Fibroblast of lung (primary cell): ENCODE results near the gene STX8. TPM values are rescaled to one million over a fixed set of nuclear protein-coding genes. Genes with fewer than 3 reads are reported as not detected.

Experiments
- DNase-seq, 2 donors: peaks; one replicate each; pipeline versions ENCODE4 v3.0.0 to v3.0.0-alpha.2; 2010; ENCODE audit warnings: low read depth in 2 of 2
- H2AFZ ChIP-seq: 2 replicates; pipeline ENCODE4 v1.5.1; 2012; ENCODE audit warnings: low read length, control low read depth, inconsistent platforms
- H3K27ac ChIP-seq: 2 replicates; pipeline ENCODE4 v1.5.1; 2011; ENCODE audit warnings: low read length, control low read depth; ENCODE audit not compliant: insufficient read depth
- H3K27me3 ChIP-seq: 2 replicates; pipeline ENCODE4 v1.5.1; 2011; ENCODE audit warnings: mild to moderate bottlenecking, low read length; ENCODE audit not compliant: control insufficient read depth, insufficient read depth
- H3K36me3 ChIP-seq: 2 replicates; pipeline ENCODE4 v1.5.1; 2011; ENCODE audit warnings: low read length; ENCODE audit not compliant: control insufficient read depth, insufficient read depth
- H3K4me1 ChIP-seq: 2 replicates; pipeline ENCODE4 v1.5.1; 2011; ENCODE audit warnings: low read length; ENCODE audit not compliant: control insufficient read depth, insufficient read depth; ENCODE audit errors: extremely low read depth
- H3K4me2 ChIP-seq: 2 replicates; pipeline ENCODE4 v1.5.1; 2011; ENCODE audit warnings: low read length, control low read depth; ENCODE audit not compliant: insufficient read depth; ENCODE audit errors: extremely low read depth
- H3K4me3 ChIP-seq, 4 experiments: fragments of 200-600 bp in 1 of 4; sonication (generic) in 1 of 4; replicated peaks in 1 of 4; 2 replicates each; pipeline ENCODE4 v1.5.1; 2011 to 2016; ENCODE audit warnings: low read length in 4 of 4, low read depth in 3 of 4, mild to moderate bottlenecking in 3 of 4, control low read depth in 2 of 4, inconsistent platforms in 1 of 4, mixed read lengths in 1 of 4; ENCODE audit not compliant: insufficient read depth in 1 of 4; ENCODE audit errors: control extremely low read depth in 1 of 4
- H3K79me2 ChIP-seq: 2 replicates; pipeline ENCODE4 v1.5.1; 2012; ENCODE audit warnings: mild to moderate bottlenecking, low read length, inconsistent platforms; ENCODE audit not compliant: control insufficient read depth, insufficient read depth
- H3K9ac ChIP-seq: 2 replicates; pipeline ENCODE4 v1.5.1; 2011; ENCODE audit warnings: mild to moderate bottlenecking, low read length, control low read depth; ENCODE audit not compliant: insufficient read depth
- H3K9me3 ChIP-seq: 2 replicates; pipeline ENCODE4 v1.5.1; 2012; ENCODE audit warnings: low read depth, low read length; ENCODE audit not compliant: control insufficient read depth, insufficient read depth
- H4K20me1 ChIP-seq: 2 replicates; pipeline ENCODE4 v1.5.1; 2011; ENCODE audit warnings: low read length; ENCODE audit not compliant: control insufficient read depth, insufficient read depth; ENCODE audit errors: extremely low read depth
- CTCF ChIP-seq, 2 donors: IDR thresholded peaks in 1 of 2; conservative IDR thresholded peaks in 1 of 2; 1 replicate in 1 of 2; 2 replicates in 1 of 2; pipeline ENCODE4 v1.5.1; 2011 to 2012; ENCODE audit warnings: low read length in 2 of 2, control low read depth in 1 of 2, inconsistent platforms in 1 of 2, low read depth in 1 of 2, mild to moderate bottlenecking in 1 of 2
- EZH2 ChIP-seq: IDR thresholded peaks from 2 replicates; pipeline ENCODE4 v1.5.1; 2012; ENCODE audit warnings: low read length, control low read depth, mild to moderate bottlenecking; ENCODE audit errors: missing control alignments
- polyA plus RNA-seq, 2 donors: library from polyadenylated mRNA; depleted of rRNA in 1 of 2; stranded (reverse) in 1 of 2; unstranded in 1 of 2; fragments of >200 nt; gene quantifications; 2 replicates each; pipeline ENCODE4 v1.2.1, GENCODE V29; 2011 to 2012; ENCODE audit warnings: missing spikeins in 1 of 2
- total RNA-seq: library from RNA; depleted of rRNA; stranded (reverse); fragments of >200 nt; gene quantifications from 2 replicates; pipeline ENCODE4 v1.2.1, GENCODE V29; 2014

The STX8 gene
- total and polyA plus RNA-seq, 2 donors (not counting 1 experiment from before 2014, with no cell fraction given): 84.7 to 128 TPM

- no peaks in the 10 kb centered on the region for H3K27me3 ChIP-seq
- TF ChIP-seq CTCF (conservative IDR thresholded peaks at IDR 0.05 in 1 of 2, IDR thresholded peaks at IDR 0.05 in 1 of 2; ENCODE audit: low read depth in 1 of 2, low read length in 2 of 2): no peak
- TF ChIP-seq EZH2: no peak
- H3K27ac ChIP-seq: no peak overlapping the region
Observed at GRCh38 chr17:9321890-9322289, 253.7 kb downstream of the STX8 start.

GRCh38 chr17:9315360-9315759 is 260.3 kb downstream of the STX8 start:
- Histone ChIP-seq H3K4me2 (no peak overlapping the region), H3K9me3 (no peaks in the 10 kb centered on the region), H3K9ac (no peak overlapping the region), H3K79me2 (no peaks in the 10 kb centered on the region), H2AFZ (no peak overlapping the region), H3K27ac (no peak overlapping the region), H3K4me1 (no peaks in the 10 kb centered on the region), H3K36me3 (no peaks in the 10 kb centered on the region), H4K20me1 (no peaks in the 10 kb centered on the region), H3K27me3 (no peaks in the 10 kb centered on the region), H3K4me3 (no peak overlapping the region)
- TF ChIP-seq CTCF (conservative IDR thresholded peaks at IDR 0.05 in 1 of 2, IDR thresholded peaks at IDR 0.05 in 1 of 2; ENCODE audit: low read depth in 1 of 2, low read length in 2 of 2) (no peak), EZH2 (no peak)
- DNase-seq: no peak

More at GRCh38 chr17:9321890-9322289, 253.7 kb downstream of the STX8 start:
- Histone ChIP-seq H4K20me1 (no peaks in the 10 kb centered on the region), H2AFZ (no peak overlapping the region), H3K9me3 (no peaks in the 10 kb centered on the region), H3K4me3 (no peak overlapping the region), H3K36me3 (no peaks in the 10 kb centered on the region), H3K4me1 (no peaks in the 10 kb centered on the region), H3K79me2 (no peaks in the 10 kb centered on the region), H3K9ac (no peak overlapping the region), H3K4me2 (no peak overlapping the region)
- DNase-seq: no peak

- Histone ChIP-seq H3K9ac (no peak overlapping the region), H3K4me3 (no peak overlapping the region), H3K27me3 (no peaks in the 10 kb centered on the region), H3K36me3 (no peaks in the 10 kb centered on the region), H3K4me1 (no peaks in the 10 kb centered on the region), H4K20me1 (no peaks in the 10 kb centered on the region), H2AFZ (no peak overlapping the region), H3K4me2 (no peak overlapping the region), H3K27ac (no peak overlapping the region), H3K9me3 (no peaks in the 10 kb centered on the region), H3K79me2 (no peaks in the 10 kb centered on the region)
- no peak for TF ChIP-seq EZH2
- no peak for TF ChIP-seq CTCF (conservative IDR thresholded peaks at IDR 0.05 in 1 of 2, IDR thresholded peaks at IDR 0.05 in 1 of 2; ENCODE audit: low read depth in 1 of 2, low read length in 2 of 2)
- DNase-seq: no peak
Observed at GRCh38 chr17:9313346-9313745, 262.3 kb downstream of the STX8 start.
